Measurements from ENCODE around the gene SBF1. TPM values are rescaled to one million over a fixed set of nuclear protein-coding genes. Genes with fewer than 3 reads are reported as not detected.

Gene SBF1
- total and polyA plus RNA-seq, 2 of the 13 experiments (the other 11 are each of a cell fraction or from before 2014, with no cell fraction given): 31.7 to 40.9 TPM

- TF ChIP-seq PRDM15 (CRISPR knock-in tag; IDR thresholded peaks at IDR 0.05) (no peak), NBN (conservative IDR thresholded peaks at IDR 0.05) (no peak), MED1 (CRISPR knock-in tag; IDR thresholded peaks at IDR 0.05) (no peak), ZHX1 (CRISPR knock-in tag; IDR thresholded peaks at IDR 0.05; ENCODE audit: low read depth) (no peak), ZNF770 (CRISPR knock-in tag; IDR thresholded peaks at IDR 0.05) (no peak), LBX2 (CRISPR knock-in tag; IDR thresholded peaks at IDR 0.05; ENCODE audit: borderline replicate concordance) (no peak), PHF8 (CRISPR knock-in tag; IDR thresholded peaks at IDR 0.05) (no peak), KLF13 (CRISPR knock-in tag; IDR thresholded peaks at IDR 0.05) (no peak), ZNF563 (CRISPR knock-in tag; IDR thresholded peaks at IDR 0.05) (no peak), ZBTB20 (CRISPR knock-in tag; IDR thresholded peaks at IDR 0.05; ENCODE audit: borderline replicate concordance, low read depth) (no peak), KLF11 (CRISPR knock-in tag; IDR thresholded peaks at IDR 0.05) (no peak), FUBP1 (CRISPR knock-in tag; IDR thresholded peaks at IDR 0.05; ENCODE audit: borderline replicate concordance) (no peak), MTA1 (CRISPR knock-in tag; IDR thresholded peaks at IDR 0.05; ENCODE audit: borderline replicate concordance) (no peak), ZNF225 (CRISPR knock-in tag; IDR thresholded peaks at IDR 0.05) (no peak), SKI (IDR thresholded peaks at IDR 0.05; ENCODE audit: partially characterized antibody) (no peak), ZNF547 (CRISPR knock-in tag; IDR thresholded peaks at IDR 0.05) (0 out of 2 replicates have a peak, but pooled peaks have one; percentile 52), ADNP (CRISPR knock-in tag; IDR thresholded peaks at IDR 0.05) (no peak), ZNF775 (CRISPR knock-in tag; IDR thresholded peaks at IDR 0.05; ENCODE audit: borderline replicate concordance) (no peak), POLR2AphosphoS2 (IDR thresholded peaks at IDR 0.05; ENCODE audit: low read depth, low read length) (no peak)
Measured at GRCh38 chr22:50481045-50481439, 6.2 kb upstream of the SBF1 start (continued).

Data from HepG2 (cell line).